ENCODE measurements around the gene SLC39A10. TPM values are rescaled to one million over a fixed set of nuclear protein-coding genes. Genes with fewer than 3 reads are reported as not detected.

The SLC39A10 gene
- total RNA-seq, 1 donor from 2014 or later = 52.3 TPM

DNA sequence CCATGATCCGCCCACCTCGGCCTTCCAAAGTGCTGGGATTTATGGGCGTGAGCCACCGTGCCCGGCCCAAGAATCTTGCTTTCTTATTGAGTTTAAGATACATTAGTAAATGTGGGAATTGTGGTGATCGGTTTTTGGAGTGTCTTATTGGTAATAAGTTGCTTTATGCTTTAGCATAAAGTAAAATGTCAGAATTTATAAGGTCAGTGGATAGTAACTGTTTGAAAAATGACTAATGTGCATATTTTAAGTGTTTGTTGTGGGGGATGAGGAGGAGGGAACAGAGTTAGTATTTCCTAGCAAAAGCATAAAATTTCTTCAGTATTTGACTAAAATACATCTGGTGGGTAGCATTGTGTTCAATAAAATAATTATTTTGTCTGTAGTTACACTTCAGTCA lies 77.4 kb downstream of the SLC39A10 start:
- H3K27me3 Mint-ChIP-seq = no peaks in the 10 kb centered on the region

DNA sequence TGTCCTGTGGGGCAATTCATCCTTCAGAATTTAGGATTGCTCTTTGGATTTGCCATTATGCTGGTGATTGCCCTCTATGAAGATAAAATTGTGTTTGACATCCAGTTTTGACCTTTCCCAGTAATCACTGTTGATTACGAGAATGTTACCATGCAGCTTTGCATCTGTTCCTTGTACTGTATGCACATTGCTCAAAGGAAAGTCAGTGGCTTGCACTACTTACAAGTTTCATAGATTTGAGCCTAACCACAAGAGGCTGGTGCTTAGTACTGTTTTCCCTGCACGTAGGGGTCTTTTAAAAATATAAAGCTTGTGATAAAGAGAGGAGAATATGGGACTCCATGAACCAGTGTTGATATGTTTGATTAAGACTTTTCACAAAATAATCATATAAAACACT lies 77.9 kb downstream of the SLC39A10 start:
- DNase-seq = no peak
- POLR2A ChIA-PET = interaction anchor here (0.6 kb wide), 1 partner anchor 21 kb away, joined by 5 read pairs; no protein-coding TSS in a partner anchor
- H3K9me3 Mint-ChIP-seq = no peaks in the 10 kb centered on the region
- no peaks in the 10 kb centered on the region for H3K27me3 Mint-ChIP-seq
- ATAC-seq (ENCODE audit: low read depth) = no peak
- no peak overlapping the region for H3K4me3 Mint-ChIP-seq
- intact Hi-C loops (cut with micrococcal nuclease) = no loop called here
- CTCF ChIA-PET = no interaction called here
- peaks cover 2% of the 10 kb centered on the region for H3K4me1 Mint-ChIP-seq
- H3K36me3 Mint-ChIP-seq (ENCODE audit: low read depth) = peaks cover 75% of the 10 kb centered on the region
- TF ChIP-seq, protein P1, sequence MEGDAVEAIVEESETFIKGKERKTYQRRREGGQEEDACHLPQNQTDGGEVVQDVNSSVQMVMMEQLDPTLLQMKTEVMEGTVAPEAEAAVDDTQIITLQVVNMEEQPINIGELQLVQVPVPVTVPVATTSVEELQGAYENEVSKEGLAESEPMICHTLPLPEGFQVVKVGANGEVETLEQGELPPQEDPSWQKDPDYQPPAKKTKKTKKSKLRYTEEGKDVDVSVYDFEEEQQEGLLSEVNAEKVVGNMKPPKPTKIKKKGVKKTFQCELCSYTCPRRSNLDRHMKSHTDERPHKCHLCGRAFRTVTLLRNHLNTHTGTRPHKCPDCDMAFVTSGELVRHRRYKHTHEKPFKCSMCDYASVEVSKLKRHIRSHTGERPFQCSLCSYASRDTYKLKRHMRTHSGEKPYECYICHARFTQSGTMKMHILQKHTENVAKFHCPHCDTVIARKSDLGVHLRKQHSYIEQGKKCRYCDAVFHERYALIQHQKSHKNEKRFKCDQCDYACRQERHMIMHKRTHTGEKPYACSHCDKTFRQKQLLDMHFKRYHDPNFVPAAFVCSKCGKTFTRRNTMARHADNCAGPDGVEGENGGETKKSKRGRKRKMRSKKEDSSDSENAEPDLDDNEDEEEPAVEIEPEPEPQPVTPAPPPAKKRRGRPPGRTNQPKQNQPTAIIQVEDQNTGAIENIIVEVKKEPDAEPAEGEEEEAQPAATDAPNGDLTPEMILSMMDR (IDR thresholded peaks at IDR 0.05) = no peak
- no peak overlapping the region for H3K27ac Mint-ChIP-seq

More for the DNA sequence above, 77.4 kb downstream of the SLC39A10 start:
- Mint-ChIP-seq H3K36me3 (ENCODE audit: low read depth) (peaks cover 75% of the 10 kb centered on the region), H3K27ac (no peak overlapping the region), H3K9me3 (no peaks in the 10 kb centered on the region), H3K4me3 (no peak overlapping the region), H3K4me1 (peaks cover 2% of the 10 kb centered on the region)
- TF ChIP-seq, protein P1 (IDR thresholded peaks at IDR 0.05) = no peak
- intact Hi-C loops (cut with micrococcal nuclease) = no loop called here
- ATAC-seq (ENCODE audit: low read depth) (no peak), DNase-seq (no peak)
- ChIA-PET CTCF (no interaction called here), POLR2A (interaction anchor here (0.7 kb wide), 1 partner anchor 786 kb away, joined by 4 read pairs; no protein-coding TSS in a partner anchor)

DNA sequence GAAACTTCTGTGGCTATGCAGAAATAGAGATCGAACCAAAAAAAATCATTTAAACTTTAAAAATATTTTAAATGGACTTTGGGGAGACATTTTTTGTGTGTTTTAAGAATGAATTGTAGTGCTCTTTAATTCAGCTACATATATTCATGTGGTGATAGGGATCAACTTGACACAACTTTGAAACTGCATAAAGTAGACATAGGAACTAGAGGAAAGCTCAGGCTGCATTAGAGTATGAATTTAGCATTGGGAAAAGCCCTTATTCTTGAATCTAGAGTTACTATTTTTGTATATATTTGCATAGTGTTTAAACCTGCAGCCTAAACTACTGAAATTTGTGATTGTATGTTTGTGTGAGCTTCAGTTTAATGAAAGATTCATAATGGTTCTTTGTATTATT lies 78.3 kb downstream of the SLC39A10 start:
- H3K9me3 Mint-ChIP-seq = no peaks in the 10 kb centered on the region
- no peak for DNase-seq
- peaks cover 2% of the 10 kb centered on the region for H3K4me1 Mint-ChIP-seq
- H3K4me3 Mint-ChIP-seq = no peak overlapping the region
- no peak for ATAC-seq (ENCODE audit: low read depth)
- TF ChIP-seq, protein P1 (IDR thresholded peaks at IDR 0.05) = no peak
- no peaks in the 10 kb centered on the region for H3K27me3 Mint-ChIP-seq
- peaks cover 75% of the 10 kb centered on the region for H3K36me3 Mint-ChIP-seq (ENCODE audit: low read depth)
- CTCF ChIA-PET = no interaction called here
- H3K27ac Mint-ChIP-seq = no peak overlapping the region
- intact Hi-C loops (cut with micrococcal nuclease) = no loop called here
- POLR2A ChIA-PET = interaction anchor here (0.6 kb wide), 1 partner anchor 21 kb away, joined by 5 read pairs; no protein-coding TSS in a partner anchor

DNA sequence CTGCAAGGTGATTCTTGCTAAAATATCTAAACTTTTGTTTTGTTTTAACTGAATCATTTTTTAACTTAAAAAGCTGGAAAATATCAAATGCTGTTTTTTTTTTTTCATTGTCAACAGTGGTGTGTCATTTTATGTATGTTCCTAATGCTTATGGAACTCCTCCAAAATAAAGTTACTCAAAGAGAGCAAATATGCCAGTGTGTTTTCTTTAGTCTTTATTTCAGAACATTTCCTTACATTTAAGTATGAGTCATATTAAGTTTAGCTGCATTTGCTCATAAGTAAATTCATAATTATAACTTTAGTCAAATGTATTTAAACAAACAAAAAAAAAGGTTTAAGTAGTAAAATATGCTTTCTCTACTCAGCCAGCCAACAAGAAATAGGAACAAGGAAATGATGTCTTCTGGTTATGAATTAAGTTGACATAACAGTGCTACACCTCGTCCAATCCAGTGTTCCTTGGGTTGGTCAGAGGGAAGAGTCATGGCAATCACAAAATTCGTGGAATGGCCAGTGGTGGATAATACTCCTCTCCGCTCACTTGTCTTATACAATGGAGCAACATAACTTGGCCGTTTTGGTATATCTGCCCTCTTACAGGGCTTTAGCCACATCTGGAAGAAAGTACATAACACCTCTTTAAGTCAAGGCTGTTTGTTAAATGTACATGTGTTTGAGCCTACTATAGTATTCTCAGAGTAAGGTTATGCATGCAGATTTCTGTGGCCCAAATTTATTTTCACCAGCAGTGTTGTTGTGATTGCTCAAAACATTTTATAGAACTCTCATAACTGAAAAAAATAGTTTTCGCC lies 80.7 kb downstream of the SLC39A10 start:
- ATAC-seq (ENCODE audit: low read depth) (no peak), DNase-seq (no peak)
- no peak overlapping the region for H3K4me3 Mint-ChIP-seq
- H3K4me1 Mint-ChIP-seq = peaks cover 2% of the 10 kb centered on the region
- H3K9me3 Mint-ChIP-seq = no peaks in the 10 kb centered on the region
- CTCF ChIA-PET = no interaction called here
- intact Hi-C loops (cut with micrococcal nuclease) = no loop called here
- H3K27me3 Mint-ChIP-seq = no peaks in the 10 kb centered on the region
- TF ChIP-seq, protein P1 (IDR thresholded peaks at IDR 0.05) = no peak
- POLR2A ChIA-PET = no interaction called here
- no peak overlapping the region for H3K27ac Mint-ChIP-seq
- H3K36me3 Mint-ChIP-seq (ENCODE audit: low read depth) = peaks cover 67% of the 10 kb centered on the region

DNA sequence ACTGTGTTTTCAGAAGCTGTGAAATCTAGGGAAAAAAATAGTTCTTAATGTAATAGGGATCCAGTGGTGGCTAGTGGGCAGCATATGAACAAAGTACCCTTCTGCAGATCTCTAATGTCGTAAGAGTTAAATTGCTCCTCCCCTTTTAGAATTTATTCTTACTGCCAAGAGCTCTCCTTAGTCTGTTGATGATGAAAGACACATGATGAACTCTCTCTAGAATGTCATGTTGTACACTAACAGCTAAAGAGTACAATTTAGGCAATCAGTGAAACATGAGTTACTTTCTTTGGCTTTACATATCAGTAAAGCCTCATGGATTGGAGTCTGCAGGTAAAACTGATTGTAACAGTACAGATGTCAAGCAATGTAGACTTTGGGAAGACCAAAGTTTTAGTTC lies 84.2 kb downstream of the SLC39A10 start:
- CTCF ChIA-PET = no interaction called here

More for the DNA sequence above, 84.2 kb downstream of the SLC39A10 start:
- no peaks in the 10 kb centered on the region for H3K4me1 Mint-ChIP-seq
- no peak overlapping the region for H3K27ac Mint-ChIP-seq
- no peak overlapping the region for H3K4me3 Mint-ChIP-seq
- TF ChIP-seq, protein P1 (IDR thresholded peaks at IDR 0.05) = no peak
- H3K36me3 Mint-ChIP-seq (ENCODE audit: low read depth) = peaks cover 47% of the 10 kb centered on the region
- POLR2A ChIA-PET = no interaction called here
- H3K9me3 Mint-ChIP-seq = no peaks in the 10 kb centered on the region
- H3K27me3 Mint-ChIP-seq = no peaks in the 10 kb centered on the region
- DNase-seq (no peak), ATAC-seq (ENCODE audit: low read depth) (no peak)
- intact Hi-C loops (cut with micrococcal nuclease) = no loop called here
